Heart left ventricle (tissue), 13 donors: ENCODE data around the gene ALOX5AP.

Experiments
- CTCF ChIP-seq, 12 donors: fragments of 200-600 bp; sonication (generic) in 4 of 12; IDR thresholded peaks; one replicate each; pipeline versions ENCODE4 v1.5.0 to v1.8.0; 2018 to 2022; ENCODE audit warnings: antibody characterized with exemption in 12 of 12, mild to moderate bottlenecking in 5 of 12
- POLR2A ChIP-seq, 2 donors: fragments of 450-650 bp; IDR thresholded peaks; one replicate each; pipeline ENCODE4 v1.6.1; 2017; ENCODE audit warnings: antibody characterized with exemption in 2 of 2, mild to moderate bottlenecking in 2 of 2, moderate library complexity in 2 of 2
- donor health status: ischemic (EF 13 %, LVEDD 7.1; RV severe dilation, severe dysfunction).
- donor health status: DM: no; HTN: yes; CAD: no.
- donor health status: DM: no; HTN: no; CAD: no.
- donor health status: ischemic (EF 25% LVEDD 6.9; RV normal size, moderate dysfunction).
- donor health status: ischemic (EF 25% LVEDD 5.7; RV mildly dilated, moderate dysfunction).
- donor health status: ischemic (EF 35%, LVEDD 5.7; RV mildly dilated, moderate dysfunction).
- donor health status: nonischemic (EF 11% LVEDD 7.7; RV severe dilation, severe dysfunction).
- donor health status: DM: yes; HTN: yes; CAD: no.
- donor health status: PGD.
- donor health status: ischemic (EF 29% LVEDD 5.4; RV normal size, mild dysfunction).
- donor health status: nonischemic (EF 23%, LVEDD 6.1; RV moderate dilation, normal function).

GRCh38 chr13:30725326-30726085 lies 9.8 kb upstream of the ALOX5AP start:
- TF ChIP-seq POLR2A (IDR thresholded peaks at IDR 0.05) (no peak), CTCF (IDR thresholded peaks at IDR 0.05) (no peak)
